Activated naive CD8-positive, alpha-beta T cell treated with anti-CD3 and anti-CD28 coated beads, Interleukin-2, amount 50 U/mL, for 16 hours (primary cell): ENCODE data around the gene MTA1.

ENCODE experiments used
- DNase-seq: peaks from one replicate; pipeline ENCODE4 v3.0.0-alpha.2; 2020; ENCODE audit warnings: low read depth, low spot score

The MTA1 gene

DNA sequence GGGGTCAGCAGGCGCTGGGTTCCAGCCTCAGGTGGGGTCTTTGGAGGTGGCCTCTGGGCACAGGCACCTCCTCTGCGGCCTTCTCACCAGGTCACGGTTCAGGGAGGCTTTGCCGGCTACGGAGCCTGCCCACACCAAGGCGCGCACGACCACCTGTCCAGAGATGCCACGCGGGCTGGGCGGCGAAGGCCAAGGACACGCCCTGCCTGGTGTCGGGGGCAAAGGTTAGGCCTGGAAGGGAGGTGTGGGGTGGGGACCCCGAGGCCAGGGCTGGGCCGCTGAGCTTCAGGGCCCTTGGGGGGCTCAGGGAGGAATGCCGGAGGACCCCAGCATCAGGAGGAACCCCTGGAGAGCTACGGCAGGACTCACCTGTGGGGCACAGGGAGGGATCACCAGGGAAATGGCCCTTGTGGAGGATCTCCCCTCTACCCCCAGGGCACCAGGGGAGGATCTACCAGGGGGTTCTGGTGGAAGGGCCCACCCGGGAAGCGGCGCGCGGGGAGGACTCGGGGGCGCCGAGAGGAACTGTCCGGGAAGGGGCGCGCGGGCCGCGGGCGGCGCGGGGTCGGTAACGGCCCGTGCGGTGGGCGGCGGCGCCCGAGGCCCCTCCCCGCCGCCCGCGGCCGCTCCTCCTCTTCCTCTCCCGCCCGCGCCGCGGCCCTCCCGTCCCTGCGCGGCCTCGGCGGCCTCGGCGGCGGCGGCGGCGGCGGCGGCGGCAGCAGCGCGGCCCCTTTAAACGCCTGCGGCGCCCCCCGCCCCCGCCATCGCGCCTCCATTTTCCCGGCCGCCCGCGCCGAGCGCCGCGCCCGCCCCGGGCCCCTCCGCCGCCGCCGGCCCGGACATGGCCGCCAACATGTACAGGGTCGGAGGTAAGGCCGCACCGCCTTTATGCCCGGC, at the start of gene MTA1:
TSS of gene MTA1 (plus strand) at position 633 of the 897 bp plus-strand sequence. CDS start at position 842, 209 bp downstream.
- no peak for DNase-seq

GRCh38 chr14:105374389-105374788, 45.2 kb upstream of the MTA1 start:
- DNase-seq, result no peak

GRCh38 chr14:105375635-105376057, 44.0 kb upstream of the MTA1 start:
- no peak for DNase-seq

GRCh38 chr14:105376521-105377440, 42.8 kb upstream of the MTA1 start:
- no peak for DNase-seq

DNA sequence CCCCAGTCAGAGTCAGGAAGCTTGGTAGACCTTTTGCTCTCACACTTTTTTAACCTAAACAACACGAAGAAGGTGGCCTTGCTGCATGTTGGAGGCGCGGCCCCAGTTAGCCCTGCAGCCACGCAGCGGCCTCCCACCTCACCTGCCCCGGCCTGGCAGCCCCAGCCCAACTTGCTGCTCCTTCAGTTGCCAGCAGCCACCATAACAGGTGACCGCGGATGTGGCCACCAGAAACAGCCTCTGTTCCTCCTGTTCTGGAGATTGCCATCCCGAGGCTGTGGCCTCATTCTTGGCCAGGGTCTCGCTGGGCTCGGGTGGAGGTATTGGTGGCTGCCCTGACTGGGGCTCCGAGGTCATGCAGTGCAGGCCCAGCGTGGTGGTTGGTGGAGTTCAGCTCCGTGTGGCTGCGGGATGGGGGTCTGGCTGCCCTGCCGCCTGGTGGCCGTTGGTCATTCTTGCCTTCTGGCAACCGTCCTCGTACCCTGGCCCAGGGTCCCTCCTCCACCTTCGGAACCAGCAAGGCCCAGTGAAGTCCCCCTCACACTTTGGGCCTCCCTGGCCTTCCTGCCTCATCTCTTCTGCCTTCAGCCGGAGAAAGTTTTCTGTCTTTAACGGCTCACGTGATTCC, 42.0 kb upstream of the MTA1 start:
- no peak for DNase-seq

- DNase-seq, result no peak
Observed at GRCh38 chr14:105378199-105378598, 41.4 kb upstream of the MTA1 start.

DNA sequence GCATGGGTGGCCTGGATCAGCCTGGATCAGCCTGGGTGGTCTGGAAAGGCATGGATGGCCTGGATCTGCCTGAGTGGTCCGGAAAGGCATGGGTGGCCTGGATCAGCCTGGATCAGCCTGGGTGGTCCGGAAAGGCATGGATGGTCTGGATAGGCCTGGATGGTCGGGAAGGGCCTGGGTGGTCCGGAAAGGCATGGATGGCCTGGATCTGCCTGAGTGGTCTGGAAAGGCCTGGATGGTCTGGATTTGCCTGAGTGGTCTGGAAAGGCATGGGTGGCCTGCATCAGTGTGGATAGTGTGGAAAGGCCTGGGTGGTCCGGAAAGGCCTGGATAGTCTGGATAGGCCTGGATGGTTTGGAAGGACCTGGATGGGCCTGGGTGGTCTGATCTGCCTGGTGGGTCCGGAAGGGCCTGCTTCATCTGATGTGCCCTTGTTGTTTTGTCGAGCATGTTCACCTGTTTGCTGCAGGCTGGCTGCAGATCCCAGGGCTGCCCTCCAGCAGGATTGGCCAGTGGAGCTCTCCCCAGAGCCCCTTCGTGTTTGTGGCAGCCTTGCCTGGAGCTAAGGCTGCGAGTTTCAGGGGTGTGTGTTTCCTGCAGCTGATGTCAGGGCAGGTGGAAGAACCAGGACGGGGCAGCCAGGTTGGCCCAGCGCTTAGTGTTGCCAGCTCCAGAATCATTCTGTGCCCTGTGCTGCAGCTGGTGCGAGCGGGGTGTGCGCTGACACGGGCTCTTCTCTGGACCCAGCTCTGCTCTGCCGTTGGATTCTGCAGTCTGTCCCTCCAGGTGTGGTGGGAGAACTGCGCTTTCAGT, 40.5 kb upstream of the MTA1 start:
- DNase-seq, result no peak

- no peak for DNase-seq
Observed at GRCh38 chr14:105379946-105380345, 39.7 kb upstream of the MTA1 start.

GRCh38 chr14:105380756-105381155, 38.9 kb upstream of the MTA1 start:
- DNase-seq, result no peak

DNA sequence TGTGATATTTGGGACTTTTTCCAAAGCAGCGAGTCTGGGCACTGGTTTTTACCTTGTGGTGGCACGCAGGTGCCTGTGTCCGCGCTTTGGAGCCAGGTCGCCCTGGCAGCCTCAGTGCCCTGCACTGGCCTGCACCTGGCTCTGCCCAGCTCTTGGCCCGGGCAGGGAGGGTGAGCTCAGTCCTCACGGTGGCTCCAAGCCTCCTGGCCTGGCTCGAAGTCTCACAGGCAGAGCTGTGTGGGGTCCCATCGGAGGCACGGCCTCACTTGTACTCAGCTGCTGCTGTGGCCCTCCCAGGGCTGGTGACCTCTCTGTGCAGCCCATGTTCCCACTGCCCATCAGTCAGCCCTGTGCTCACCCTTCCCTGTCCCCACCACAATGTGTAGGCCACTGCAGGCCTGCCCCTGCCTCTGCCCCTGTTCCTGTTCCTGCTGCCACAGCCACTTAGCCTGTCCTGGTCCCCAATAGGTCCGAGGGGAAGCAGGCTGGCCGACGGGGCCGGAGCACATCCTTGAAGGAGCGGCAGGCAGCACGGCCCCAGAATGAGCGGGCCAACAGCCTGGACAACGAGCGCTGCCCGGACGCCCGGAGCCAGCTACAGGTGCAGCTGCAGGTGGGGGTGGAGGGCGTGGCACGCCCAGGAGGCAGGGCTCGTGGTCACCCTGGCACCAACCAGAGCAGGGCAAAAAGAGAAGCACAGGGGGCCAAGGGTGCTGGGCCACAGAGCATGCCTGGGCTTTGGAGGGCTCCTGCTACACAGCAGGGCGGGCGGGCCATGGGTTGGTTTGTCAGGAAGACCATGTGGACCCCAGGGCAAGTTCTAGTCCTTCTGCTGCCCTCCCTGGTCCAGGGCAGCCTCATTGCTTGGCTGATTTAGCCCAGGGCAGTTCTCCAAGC, 37.9 kb upstream of the MTA1 start:
- DNase-seq, result no peak

DNA sequence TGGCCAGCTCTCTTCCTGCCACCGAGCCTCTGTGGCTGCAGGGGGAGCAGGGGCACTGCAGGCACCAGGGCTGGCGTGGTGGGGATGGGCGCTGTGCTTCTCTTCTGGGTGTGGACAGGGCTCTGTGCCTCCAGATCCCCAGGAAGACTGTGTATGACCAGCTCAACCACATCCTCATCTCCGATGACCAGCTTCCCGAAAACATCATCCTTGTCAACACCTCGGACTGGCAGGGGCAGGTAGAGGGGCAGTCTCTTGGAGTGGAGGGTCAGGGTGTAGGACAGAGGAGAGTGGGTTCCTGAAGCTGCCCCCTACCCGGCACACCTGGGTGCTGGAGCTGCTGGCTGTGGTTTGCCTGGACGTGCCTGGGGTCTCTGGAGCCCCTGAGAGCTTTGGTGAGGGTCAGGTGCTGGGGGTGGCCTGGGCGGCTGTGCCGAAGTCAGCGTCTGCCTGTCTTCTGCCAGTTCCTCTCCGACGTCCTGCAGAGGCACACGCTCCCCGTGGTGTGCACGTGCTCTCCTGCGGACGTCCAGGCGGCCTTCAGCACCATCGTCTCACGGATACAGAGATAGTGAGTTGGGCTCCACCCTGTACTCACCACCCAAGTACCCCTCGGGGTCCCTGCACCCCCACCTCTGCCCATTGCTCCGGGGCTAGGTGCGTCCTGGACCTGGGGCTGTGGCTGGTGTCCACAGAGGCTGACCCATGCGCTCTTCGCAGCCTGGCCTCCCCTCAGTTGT, 37.1 kb upstream of the MTA1 start:
- no peak for DNase-seq

GRCh38 chr14:105383083-105383730, 36.4 kb upstream of the MTA1 start:
- no peak for DNase-seq

DNA sequence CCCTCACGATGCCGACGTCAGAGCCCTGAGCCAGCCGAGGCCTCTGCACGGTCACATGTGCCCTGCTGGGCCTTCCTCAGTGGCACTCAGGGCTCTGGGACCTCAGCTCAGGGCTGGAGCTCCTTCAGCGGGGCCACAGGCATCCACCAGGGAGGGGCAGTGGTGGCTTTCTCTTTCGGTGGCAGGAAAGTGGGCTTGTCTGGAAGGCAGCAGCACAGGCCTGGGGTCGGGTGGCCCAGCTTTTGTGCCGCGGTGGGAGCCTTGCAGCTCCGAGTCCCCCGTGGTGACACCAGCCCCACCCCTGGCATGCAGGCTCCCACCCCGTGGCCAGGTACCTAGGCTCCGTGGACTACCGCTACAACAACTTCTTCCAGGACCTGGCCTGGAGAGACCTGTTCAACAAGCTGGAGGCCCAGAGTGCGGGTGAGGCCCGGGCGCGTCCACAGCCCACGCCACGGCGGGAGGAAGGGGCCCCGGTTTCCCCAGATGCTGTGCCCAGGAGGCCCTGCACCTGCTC, 35.5 kb upstream of the MTA1 start:
- no peak for DNase-seq

DNA sequence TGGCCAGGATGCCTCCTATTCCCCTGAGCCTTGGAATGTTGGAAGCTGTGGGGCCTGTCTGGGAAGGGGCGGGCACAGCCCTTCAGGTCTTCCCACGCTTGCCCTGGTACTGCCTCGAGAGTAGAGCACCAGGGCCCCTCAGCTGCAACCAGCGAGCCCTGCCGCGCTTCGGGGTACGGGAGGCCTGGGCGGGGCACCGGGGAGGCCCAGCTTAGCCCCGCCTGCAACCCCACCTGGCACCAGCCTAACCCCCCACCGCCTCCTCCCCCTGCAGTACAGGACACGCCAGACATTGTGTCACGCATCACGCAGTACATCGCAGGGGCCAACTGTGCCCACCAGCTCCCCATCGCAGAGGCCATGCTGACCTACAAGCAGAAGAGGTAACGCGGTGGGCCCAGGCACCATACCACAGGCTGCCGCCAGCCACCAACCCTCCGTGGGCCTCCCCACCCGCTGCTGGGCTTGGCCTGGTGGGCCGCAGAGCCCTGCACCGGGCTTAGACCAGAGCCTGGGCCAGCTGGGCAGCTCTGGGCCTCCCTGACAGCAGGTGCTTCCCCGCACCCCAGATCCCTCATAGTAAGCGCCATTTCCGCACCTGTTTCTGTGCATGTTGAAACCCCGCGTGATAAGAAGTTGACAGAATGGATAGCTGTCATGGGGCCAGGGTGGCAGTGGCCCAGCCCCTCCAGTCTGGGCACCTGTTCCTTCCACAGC, 34.9 kb upstream of the MTA1 start:
- DNase-seq, result no peak

GRCh38 chr14:105385322-105385637, 34.3 kb upstream of the MTA1 start:
- DNase-seq, result no peak

DNA sequence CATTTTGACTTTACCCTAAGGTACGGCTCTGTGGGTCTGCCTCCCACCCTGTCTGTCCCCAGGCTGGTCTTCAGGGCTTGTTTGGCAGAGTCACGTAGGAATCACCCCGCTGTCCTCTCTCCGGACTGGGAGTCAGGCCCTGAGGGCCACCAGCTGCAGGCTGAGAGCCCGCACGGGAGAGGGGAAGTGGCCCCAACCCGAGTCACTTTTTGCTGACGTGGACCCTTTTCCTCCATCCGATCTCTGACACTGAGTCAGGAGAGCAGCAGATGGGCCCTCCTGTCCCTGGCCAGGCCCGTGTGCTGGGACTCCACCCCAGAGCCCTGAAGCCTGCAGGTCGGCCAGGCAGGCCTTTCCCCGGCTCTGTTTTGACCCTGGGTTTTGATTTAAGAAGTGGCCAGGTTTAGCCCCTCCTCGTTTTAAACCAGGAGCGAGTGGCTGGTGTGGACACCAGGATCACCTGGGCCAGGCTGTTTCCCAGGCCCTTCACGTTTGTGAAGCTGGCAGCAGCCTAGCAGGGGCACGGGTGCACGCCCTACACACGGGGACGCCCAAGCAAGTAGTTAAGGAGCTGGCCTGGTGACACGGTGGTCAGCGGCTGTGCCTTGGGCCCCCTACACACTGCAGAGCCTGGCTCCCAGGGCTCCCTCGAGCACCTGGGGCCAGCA, 33.8 kb upstream of the MTA1 start:
- no peak for DNase-seq
